GM12872 (cell line): Measurements from ENCODE around the gene FLT3.

Experiments used
- CTCF ChIP-seq: IDR thresholded peaks from 3 replicates; pipeline ENCODE4 v1.5.1; 2011; ENCODE audit warnings: low read depth, mild to moderate bottlenecking, low read length, moderate library complexity; ENCODE audit not compliant: insufficient read depth

FLT3 gene

GRCh38 chr13:27982361-27982760 is 118.0 kb downstream of the FLT3 start:
- no peak for TF ChIP-seq CTCF

GRCh38 chr13:27981006-27981708 is 119.2 kb downstream of the FLT3 start:
- TF ChIP-seq CTCF: no peak

- TF ChIP-seq CTCF: no peak
These were observed 119.9 kb downstream of the FLT3 start for GRCh38 chr13:27980280-27980998.

- no peak for TF ChIP-seq CTCF
These were observed 120.6 kb downstream of the FLT3 start for GRCh38 chr13:27979765-27980279.

GRCh38 chr13:27979001-27979643 is 121.3 kb downstream of the FLT3 start:
- TF ChIP-seq CTCF: no peak

- no peak for TF ChIP-seq CTCF
These were observed 121.9 kb downstream of the FLT3 start for GRCh38 chr13:27978301-27978968.
